T-cell (primary cell): Measurements from ENCODE around the gene PDZRN4. TPM values are rescaled to one million over a fixed set of nuclear protein-coding genes. Genes with fewer than 3 reads are reported as not detected.

Source experiments
- ATAC-seq, 4 experiments: fragments of 200-7000 bp in 3 of 4; fragments of 150-1000 bp in 1 of 4; cut with Tn5 transposase; replicated peaks in 1 of 4; 1 replicate in 3 of 4; 2 replicates in 1 of 4; pipeline ENCODE4 v1.10.0; 2021; ENCODE audit warnings: moderate library complexity in 3 of 4, mild to moderate bottlenecking in 2 of 4, moderate number of reproducible peaks in 1 of 4
- CTCF ChIA-PET, 2 donors: fragments of 300-600 bp; sonication (Branson Sonifier 250); formaldehyde crosslinking; loops; one replicate each; lab custom pipeline; 2022; ENCODE audit warnings: antibody characterized with exemption in 2 of 2; lab: Charles Lee
- POLR2A ChIA-PET, 2 donors: fragments of 300-600 bp; sonication (Branson Sonifier 250); formaldehyde crosslinking; loops; one replicate each; lab custom pipeline; 2022; ENCODE audit warnings: antibody characterized with exemption in 2 of 2; lab: Charles Lee
- DNase-seq, 35 experiments: peaks; one replicate each; pipeline versions ENCODE4 v3.0.0 to v3.0.0-alpha.2; 2013 to 2023
- H3K27ac ChIP-seq: one replicate; pipeline ENCODE4 v1.5.1; 2013; ENCODE audit warnings: low read length
- H3K27me3 ChIP-seq, 2 experiments: replicated peaks in 1 of 2; 1 replicate in 1 of 2; 2 replicates in 1 of 2; pipeline versions ENCODE4 v1.6.1 to v1.7.0; 2013; ENCODE audit warnings: low read length in 1 of 2, mixed read lengths in 1 of 2; ENCODE audit not compliant: control insufficient read depth in 2 of 2, insufficient read depth in 2 of 2; ENCODE audit errors: extremely low read depth in 1 of 2
- H3K36me3 ChIP-seq, 2 donors: 1 replicate in 1 of 2; 2 replicates in 1 of 2; pipeline versions ENCODE4 v1.6.1 to v1.7.0; 2013; ENCODE audit warnings: low read length in 1 of 2; ENCODE audit not compliant: control insufficient read depth in 2 of 2, insufficient read depth in 1 of 2; ENCODE audit errors: extremely low read depth in 1 of 2
- H3K4me1 ChIP-seq, 2 experiments: 1 replicate in 1 of 2; 2 replicates in 1 of 2; pipeline versions ENCODE4 v1.6.1 to v1.7.0; 2013; ENCODE audit warnings: low read length in 2 of 2, mixed read lengths in 1 of 2; ENCODE audit not compliant: insufficient read depth in 2 of 2, control insufficient read depth in 1 of 2; ENCODE audit errors: extremely low read depth in 1 of 2
- H3K4me3 ChIP-seq, 2 donors: 1 replicate in 1 of 2; 2 replicates in 1 of 2; pipeline versions ENCODE4 v1.5.1 to v1.7.0; 2013; ENCODE audit warnings: mild to moderate bottlenecking in 2 of 2, low read length in 1 of 2, moderate library complexity in 1 of 2; ENCODE audit not compliant: control insufficient read depth in 1 of 2; ENCODE audit errors: extremely low read depth in 1 of 2
- H3K9me3 ChIP-seq: 2 replicates; pipeline ENCODE4 v1.7.0; 2013
- H3K27ac Mint-ChIP-seq, 2 donors: one replicate each; pipeline ENCODE4 v1.8.0; 2020 to 2021; ENCODE audit warnings: mild to moderate bottlenecking in 2 of 2, mixed read lengths in 2 of 2
- H3K27me3 Mint-ChIP-seq, 2 donors: one replicate each; pipeline ENCODE4 v1.8.0; 2021 to 2022; ENCODE audit warnings: mixed read lengths in 2 of 2
- H3K36me3 Mint-ChIP-seq: one replicate; pipeline ENCODE4 v1.8.0; 2021; ENCODE audit warnings: mixed read lengths
- H3K4me1 Mint-ChIP-seq, 3 donors: one replicate each; pipeline ENCODE4 v1.8.0; 2020 to 2022; ENCODE audit warnings: mixed read lengths in 3 of 3, mild to moderate bottlenecking in 1 of 3
- H3K4me3 Mint-ChIP-seq, 3 donors: one replicate each; pipeline ENCODE4 v1.8.0; 2020 to 2022; ENCODE audit warnings: mild to moderate bottlenecking in 3 of 3, mixed read lengths in 3 of 3, moderate library complexity in 3 of 3
- H3K9me3 Mint-ChIP-seq, 3 donors: one replicate each; pipeline ENCODE4 v1.8.0; 2020 to 2022; ENCODE audit warnings: mixed read lengths in 3 of 3
- WGBS: methylation state at CpG from one replicate; pipeline ENCODE4 v1.1.5; 2013; ENCODE audit warnings: missing lambda C conversion rate; ENCODE audit not compliant: insufficient coverage; 5-methylcytosine and 5-hydroxymethylcytosine counted together
- total RNA-seq, 35 experiments: library from RNA in 6 of 35; stranded (reverse) in 6 of 35; fragments of 120-200 nt in 1 of 35; gene quantifications; one replicate each; pipeline versions ENCODE4 v1.2.1 to v1.2.4 and lab custom pipeline; 2013 to 2026

PDZRN4 gene
- total RNA-seq, 5 donors from 2014 or later (not counting 1 experiment from before 2014, with no cell fraction given) = not detected

- ATAC-seq = no peak
- ChIA-PET POLR2A (no interaction called here), CTCF (no interaction called here)
- Histone ChIP-seq H3K9me3 (no peaks in the 10 kb centered on the region), H3K27me3 (no peaks in the 10 kb centered on the region), H3K4me1 (no peaks in the 10 kb centered on the region), H3K36me3 (no peaks in the 10 kb centered on the region), H3K4me3 (no peak overlapping the region), H3K27ac (no peak overlapping the region)
- WGBS = no CpG with 5 or more reads among the region's 1 CpG
- peaks cover 0 to 5% (median 0%) of the 10 kb centered on the region in 3 donors for H3K9me3 Mint-ChIP-seq
- H3K4me1 Mint-ChIP-seq = no peaks in the 10 kb centered on the region
- no peak overlapping the region for H3K27ac Mint-ChIP-seq
- H3K36me3 Mint-ChIP-seq = no peaks in the 10 kb centered on the region
- no peak for DNase-seq
- H3K4me3 Mint-ChIP-seq = no peak overlapping the region
- peaks cover 2 to 4% of the 10 kb centered on the region in 2 donors for H3K27me3 Mint-ChIP-seq
Observed at GRCh38 chr12:41558671-41559070, 370.6 kb downstream of the PDZRN4 start.

- ATAC-seq = no peak
- H3K27me3 Mint-ChIP-seq = peaks cover 0 to 2% of the 10 kb centered on the region in 2 donors
- no peak overlapping the region for H3K4me3 ChIP-seq
- WGBS = 94% methylated on average over 10 of the region's 12 CpGs
- H3K4me1 ChIP-seq = no peaks in the 10 kb centered on the region
- POLR2A ChIA-PET = interaction anchor here in 1 of 2 donors (0.6 kb wide), 1 partner anchor 1617 kb away, joined by 3 read pairs; no protein-coding TSS in a partner anchor
- H3K27me3 ChIP-seq = no peaks in the 10 kb centered on the region
- no peaks in the 10 kb centered on the region for H3K36me3 Mint-ChIP-seq
- no peaks in the 10 kb centered on the region for H3K36me3 ChIP-seq
- CTCF ChIA-PET = no interaction called here
- H3K27ac ChIP-seq = no peak overlapping the region
- peaks cover 0 to 5% (median 0%) of the 10 kb centered on the region in 3 donors for H3K9me3 Mint-ChIP-seq
- H3K9me3 ChIP-seq = no peaks in the 10 kb centered on the region
- H3K27ac Mint-ChIP-seq = no peak overlapping the region
- H3K4me3 Mint-ChIP-seq = no peak overlapping the region
- H3K4me1 Mint-ChIP-seq = no peaks in the 10 kb centered on the region
- DNase-seq = no peak
Observed at GRCh38 chr12:41563051-41563450, 374.9 kb downstream of the PDZRN4 start.

GRCh38 chr12:41564816-41565215 is 376.7 kb downstream of the PDZRN4 start:
- Histone ChIP-seq H3K4me3 (no peak overlapping the region), H3K9me3 (no peaks in the 10 kb centered on the region), H3K36me3 (no peaks in the 10 kb centered on the region), H3K27me3 (no peaks in the 10 kb centered on the region), H3K4me1 (no peaks in the 10 kb centered on the region), H3K27ac (no peak overlapping the region)
- H3K27ac Mint-ChIP-seq = no peak overlapping the region
- no peaks in the 10 kb centered on the region for H3K36me3 Mint-ChIP-seq
- H3K27me3 Mint-ChIP-seq = peaks cover 0 to 2% of the 10 kb centered on the region in 2 donors
- no peaks in the 10 kb centered on the region for H3K4me1 Mint-ChIP-seq
- CTCF ChIA-PET = no interaction called here
- ATAC-seq (no peak), DNase-seq (no peak)
- H3K4me3 Mint-ChIP-seq = no peak overlapping the region
- POLR2A ChIA-PET = no interaction called here
- H3K9me3 Mint-ChIP-seq = peaks cover 0 to 2% (median 0%) of the 10 kb centered on the region in 3 donors
- no CpG with 5 or more reads among the region's 1 CpG for WGBS

GRCh38 chr12:41566703-41567102 is 378.6 kb downstream of the PDZRN4 start:
- no peaks in the 10 kb centered on the region for H3K36me3 Mint-ChIP-seq
- 86% methylated on average over 1 of the region's 2 CpGs for WGBS

GRCh38 chr12:41573445-41573844 is 385.3 kb downstream of the PDZRN4 start:
- CTCF ChIA-PET = no interaction called here

More at GRCh38 chr12:41566703-41567102, 378.6 kb downstream of the PDZRN4 start:
- ChIA-PET CTCF (no interaction called here), POLR2A (no interaction called here)
- H3K4me1 Mint-ChIP-seq = no peaks in the 10 kb centered on the region
- no peak overlapping the region for H3K27ac Mint-ChIP-seq
- no peak overlapping the region for H3K4me3 Mint-ChIP-seq
- no peaks in the 10 kb centered on the region for H3K27me3 Mint-ChIP-seq
- no peak overlapping the region for H3K4me3 ChIP-seq
- no peaks in the 10 kb centered on the region for H3K27me3 ChIP-seq
- no peaks in the 10 kb centered on the region for H3K9me3 ChIP-seq
- DNase-seq (no peak), ATAC-seq (no peak)
- H3K36me3 ChIP-seq = no peaks in the 10 kb centered on the region
- no peaks in the 10 kb centered on the region for H3K9me3 Mint-ChIP-seq
- no peaks in the 10 kb centered on the region for H3K4me1 ChIP-seq
- H3K27ac ChIP-seq = no peak overlapping the region

GRCh38 chr12:41576925-41577324 is 388.8 kb downstream of the PDZRN4 start:
- Mint-ChIP-seq H3K4me1 (no peaks in the 10 kb centered on the region), H3K27ac (no peak overlapping the region), H3K36me3 (no peaks in the 10 kb centered on the region), H3K4me3 (no peak overlapping the region), H3K9me3 (no peaks in the 10 kb centered on the region), H3K27me3 (no peaks in the 10 kb centered on the region)
- no peaks in the 10 kb centered on the region for H3K4me1 ChIP-seq
- no peak overlapping the region for H3K27ac ChIP-seq
- ChIA-PET POLR2A (no interaction called here), CTCF (no interaction called here)
- H3K27me3 ChIP-seq = no peaks in the 10 kb centered on the region
- DNase-seq (no peak), ATAC-seq (no peak)
- WGBS = 71% methylated on average over 1 of the region's 1 CpG
- H3K9me3 ChIP-seq = no peaks in the 10 kb centered on the region
- H3K36me3 ChIP-seq = no peaks in the 10 kb centered on the region
- H3K4me3 ChIP-seq = no peak overlapping the region

More at GRCh38 chr12:41573445-41573844, 385.3 kb downstream of the PDZRN4 start:
- H3K27ac Mint-ChIP-seq = no peak overlapping the region
- H3K36me3 Mint-ChIP-seq = no peaks in the 10 kb centered on the region
- no peaks in the 10 kb centered on the region for H3K27me3 Mint-ChIP-seq
- no peaks in the 10 kb centered on the region for H3K9me3 ChIP-seq
- no peak overlapping the region for H3K27ac ChIP-seq
- no peak for ATAC-seq
- no peak overlapping the region for H3K4me3 Mint-ChIP-seq
- no peaks in the 10 kb centered on the region for H3K36me3 ChIP-seq
- H3K4me1 ChIP-seq = no peaks in the 10 kb centered on the region
- POLR2A ChIA-PET = no interaction called here
- 91% methylated on average over 17 of the region's 17 CpGs for WGBS
- H3K4me3 ChIP-seq = no peak overlapping the region
- DNase-seq = no peak
- H3K4me1 Mint-ChIP-seq = no peaks in the 10 kb centered on the region
- H3K9me3 Mint-ChIP-seq = no peaks in the 10 kb centered on the region
- no peaks in the 10 kb centered on the region for H3K27me3 ChIP-seq

GRCh38 chr12:41577995-41578394 is 389.9 kb downstream of the PDZRN4 start:
- no peak overlapping the region for H3K4me3 ChIP-seq
- ChIA-PET CTCF (no interaction called here), POLR2A (no interaction called here)
- DNase-seq (no peak), ATAC-seq (no peak)
- H3K36me3 ChIP-seq = no peaks in the 10 kb centered on the region
- H3K9me3 ChIP-seq = no peaks in the 10 kb centered on the region
- no peaks in the 10 kb centered on the region for H3K36me3 Mint-ChIP-seq
- no peaks in the 10 kb centered on the region for H3K27me3 Mint-ChIP-seq
- H3K4me1 Mint-ChIP-seq = no peaks in the 10 kb centered on the region
- H3K9me3 Mint-ChIP-seq = no peaks in the 10 kb centered on the region
- no peak overlapping the region for H3K27ac ChIP-seq
- no peak overlapping the region for H3K27ac Mint-ChIP-seq
- H3K4me3 Mint-ChIP-seq = no peak overlapping the region
- no peaks in the 10 kb centered on the region for H3K27me3 ChIP-seq
- H3K4me1 ChIP-seq = no peaks in the 10 kb centered on the region
